NCI-H1417 treated with DMSO at 0.1 percent for 48 hours (cell line): ENCODE measurements around the gene ITGAE.
"Not testable (repeated sequence)": the region's sequence is repeated elsewhere in the genome, so short reads cannot be mapped to it uniquely, and the experiment has no call there.

Experiments used
- DNase-seq: peaks from one replicate; lab custom pipeline; 2025; lab: John Stamatoyannopoulos, UW

Gene ITGAE

DNA sequence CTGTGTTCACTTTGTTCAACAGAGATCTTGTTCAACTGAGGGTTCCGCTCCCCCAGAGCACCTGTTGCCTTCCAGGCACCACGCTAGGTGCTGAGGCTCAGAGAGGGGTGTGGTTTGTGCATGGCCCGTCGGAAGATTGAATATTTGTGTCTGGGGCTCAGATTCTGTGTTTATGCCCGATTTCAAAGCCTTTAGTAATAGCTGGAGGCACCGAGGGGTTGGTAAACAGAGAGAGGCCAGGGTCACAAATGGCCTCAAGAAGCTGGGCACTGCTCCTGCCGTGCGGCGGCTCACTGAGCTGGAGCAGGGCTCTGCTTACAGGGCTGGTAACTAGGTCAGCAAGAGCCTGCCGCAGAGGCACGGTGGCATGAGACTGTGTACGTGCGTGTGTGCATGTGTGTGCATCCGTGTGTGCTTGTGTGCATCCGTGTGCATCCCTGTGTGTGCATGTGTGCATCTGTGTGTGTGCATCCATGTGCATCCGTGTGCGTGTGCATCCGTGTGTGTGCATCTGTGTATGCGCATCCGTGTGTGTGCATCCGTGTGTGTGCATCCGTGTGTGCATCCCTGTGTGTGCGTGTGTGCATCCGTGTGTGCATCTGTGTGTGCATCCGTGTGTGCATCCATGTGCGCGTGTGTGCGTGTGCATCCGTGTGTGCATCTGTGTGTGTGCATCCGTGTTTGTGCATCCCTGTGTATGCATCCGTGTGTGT is 5.4 kb downstream of the ITGAE start:
- no peak for DNase-seq

DNA sequence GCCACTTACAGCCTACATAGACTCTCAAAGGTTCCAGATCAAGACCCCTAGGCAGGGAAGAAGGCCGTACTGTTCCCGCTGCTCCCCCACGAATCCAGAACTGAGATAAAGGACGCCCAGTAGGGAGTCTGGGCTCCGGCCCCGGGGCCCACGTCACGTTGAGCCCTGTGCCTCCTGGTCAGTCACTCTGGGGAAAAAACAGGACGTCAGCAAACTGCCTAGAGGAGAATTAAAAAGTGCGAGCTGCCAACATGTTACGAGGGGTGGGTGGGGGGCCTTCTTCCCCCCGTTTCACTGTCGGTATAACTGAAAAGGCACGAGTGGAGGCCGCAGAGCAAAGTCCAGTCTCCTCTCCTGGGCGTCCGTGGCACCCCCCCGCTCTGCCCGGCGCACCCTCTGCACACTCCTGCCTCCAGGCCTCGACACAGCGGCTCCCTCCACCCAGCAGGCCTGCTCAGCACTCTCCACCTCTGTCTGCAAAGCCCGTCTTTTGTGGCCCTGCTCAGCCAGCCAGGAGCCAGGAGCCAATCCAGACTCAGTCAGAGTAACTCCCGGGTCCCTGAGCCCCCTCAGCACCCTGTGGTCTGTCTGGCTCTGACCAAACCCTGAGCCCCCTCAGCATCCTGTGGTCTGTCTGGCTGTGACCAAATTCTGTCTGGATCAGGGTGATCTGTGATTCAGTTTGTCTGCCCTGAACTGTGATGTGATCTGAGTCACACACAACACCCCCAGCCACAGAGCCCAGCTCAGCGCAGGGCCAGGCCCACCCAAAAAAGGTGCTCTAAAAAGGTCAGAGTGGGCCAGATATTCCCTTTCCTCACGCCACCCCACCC is 6.2 kb downstream of the ITGAE start:
- no peak for DNase-seq

GRCh38 chr17:3794152-3794551 is 6.8 kb downstream of the ITGAE start:
- DNase-seq: not testable (repeated sequence)

DNA sequence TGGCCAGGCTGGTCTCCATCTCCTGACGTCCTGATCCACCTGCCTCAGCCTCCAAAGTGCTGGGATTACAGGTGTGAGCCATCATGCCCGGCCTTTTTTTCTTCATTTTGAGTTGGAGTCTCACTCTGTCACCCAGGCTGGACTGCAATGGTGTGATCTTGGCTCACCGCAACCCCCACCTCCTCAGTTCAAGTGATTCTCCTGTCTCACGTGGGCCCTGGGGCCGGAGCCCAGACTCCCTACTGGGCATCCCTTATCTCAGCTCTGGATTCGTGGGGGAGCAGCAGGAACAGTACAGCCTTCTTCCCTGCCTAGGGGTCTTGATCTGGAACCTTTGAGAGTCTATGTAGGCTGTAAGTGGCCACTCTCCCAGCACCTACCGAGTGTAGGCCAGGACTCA is 7.7 kb downstream of the ITGAE start:
- DNase-seq: not testable (repeated sequence)

- no peak for DNase-seq
Measured at GRCh38 chr17:3792481-3792880, 8.5 kb downstream of the ITGAE start.

- no peak for DNase-seq
Measured at GRCh38 chr17:3788200-3788599, 12.8 kb downstream of the ITGAE start.

DNA sequence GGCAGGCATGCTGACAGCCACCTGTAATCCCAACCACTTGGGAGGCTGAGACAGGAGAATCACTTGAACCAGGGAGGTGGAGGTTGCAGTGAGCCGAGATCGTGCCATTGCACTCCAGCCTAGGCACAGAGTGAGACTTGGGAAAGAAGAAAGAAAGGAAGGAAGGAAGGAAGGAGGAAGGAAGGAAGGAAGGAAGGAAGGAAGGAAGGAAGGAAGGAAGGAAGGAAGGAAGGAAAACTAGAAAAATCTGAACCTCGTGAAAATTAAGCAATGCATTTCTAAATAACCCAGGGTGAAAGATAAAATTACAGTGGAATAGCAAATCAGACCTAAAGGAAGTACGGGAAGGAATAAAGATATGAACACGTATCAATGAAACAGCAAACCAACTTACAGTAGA is 15.7 kb downstream of the ITGAE start:
- DNase-seq: not testable (repeated sequence)

DNA sequence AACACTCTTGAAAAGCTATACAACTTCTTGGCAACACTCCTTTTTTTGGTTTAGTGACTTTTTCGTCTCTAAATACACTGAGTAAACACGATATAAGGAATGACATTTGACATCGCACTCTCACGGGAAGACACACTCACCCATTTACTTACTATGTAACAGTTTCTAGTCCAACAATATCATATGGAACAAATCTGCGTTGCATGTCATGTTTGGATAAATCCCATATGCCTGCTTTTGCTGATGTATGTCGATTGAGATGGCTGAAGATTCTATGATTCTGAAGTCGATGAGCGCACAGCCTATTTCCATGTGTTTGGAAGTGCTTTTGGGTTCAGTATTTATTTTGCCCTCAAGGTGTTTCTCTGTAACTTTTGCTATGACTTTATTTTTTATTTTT is 18.2 kb downstream of the ITGAE start:
- DNase-seq: no peak

DNA sequence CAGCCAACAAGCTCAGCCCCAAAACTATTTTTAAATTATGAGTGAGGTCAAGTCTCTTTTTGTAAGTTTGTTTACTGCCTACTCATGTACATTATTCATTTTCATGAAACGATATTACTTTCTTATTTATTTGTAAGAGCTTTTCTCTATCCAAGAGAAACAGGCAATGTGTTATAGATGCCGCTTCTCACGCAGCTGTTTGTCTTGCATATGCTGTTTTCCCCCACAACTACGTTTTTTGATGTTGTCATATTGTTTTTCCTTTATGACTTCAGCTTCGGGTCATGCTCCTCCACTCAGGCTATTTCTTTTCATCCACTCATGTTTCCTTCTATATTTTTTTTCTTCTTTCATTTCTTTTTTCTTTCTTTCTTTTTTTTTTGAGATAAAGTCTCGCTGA is 20.0 kb downstream of the ITGAE start:
- no peak for DNase-seq

- DNase-seq: no peak
Measured at GRCh38 chr17:3777366-3778120, 23.4 kb downstream of the ITGAE start.

DNA sequence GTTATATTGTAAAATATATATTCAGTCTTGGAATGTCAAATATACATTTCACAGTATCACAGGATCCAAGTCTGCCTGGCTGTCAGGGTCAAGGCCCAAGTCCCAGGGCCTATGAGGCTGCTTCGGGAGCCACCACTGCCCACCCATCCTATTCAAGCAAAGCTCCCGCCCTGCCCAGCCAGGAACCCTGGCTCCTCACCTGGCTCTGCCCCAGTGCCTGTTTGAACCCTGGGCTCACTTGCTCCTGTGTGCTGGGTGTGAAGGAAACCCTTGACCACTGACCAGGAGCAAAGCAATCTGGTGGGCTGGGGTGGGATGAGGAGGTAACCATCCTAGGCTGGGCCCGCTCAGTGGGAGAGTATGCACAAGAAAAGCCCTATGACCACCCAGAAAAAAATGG is 27.0 kb downstream of the ITGAE start:
- DNase-seq: no peak

DNA sequence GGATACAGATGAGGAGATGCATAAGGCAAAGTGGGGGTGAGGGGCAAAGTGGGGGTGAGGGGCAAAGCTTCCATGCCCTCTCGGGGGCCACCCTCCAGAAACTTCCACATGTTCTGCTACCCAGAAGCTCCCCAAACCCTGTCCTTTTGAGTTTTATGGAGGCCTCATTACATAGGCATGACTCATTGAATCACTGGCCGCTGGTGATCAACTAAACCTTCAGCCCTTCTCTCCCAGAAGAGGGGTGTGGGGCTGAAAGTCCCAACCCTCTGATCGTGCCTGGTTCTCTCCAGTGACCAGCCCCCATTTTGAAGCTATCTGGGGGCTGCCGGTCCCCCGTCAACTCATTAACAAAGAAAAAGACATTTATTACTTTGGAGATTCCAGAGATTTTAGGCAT is 27.5 kb downstream of the ITGAE start:
- DNase-seq: no peak

- DNase-seq: no peak
Measured at GRCh38 chr17:3772764-3773163, 28.2 kb downstream of the ITGAE start.

GRCh38 chr17:3771140-3771539 is 29.8 kb downstream of the ITGAE start:
- DNase-seq: no peak

GRCh38 chr17:3770466-3770865 is 30.5 kb downstream of the ITGAE start:
- DNase-seq: no peak

GRCh38 chr17:3768769-3769168 is 32.2 kb downstream of the ITGAE start:
- no peak for DNase-seq

- DNase-seq: no peak
Measured at GRCh38 chr17:3768341-3768740, 32.6 kb downstream of the ITGAE start.

- DNase-seq: no peak
Measured at GRCh38 chr17:3766779-3767178, 34.2 kb downstream of the ITGAE start.

DNA sequence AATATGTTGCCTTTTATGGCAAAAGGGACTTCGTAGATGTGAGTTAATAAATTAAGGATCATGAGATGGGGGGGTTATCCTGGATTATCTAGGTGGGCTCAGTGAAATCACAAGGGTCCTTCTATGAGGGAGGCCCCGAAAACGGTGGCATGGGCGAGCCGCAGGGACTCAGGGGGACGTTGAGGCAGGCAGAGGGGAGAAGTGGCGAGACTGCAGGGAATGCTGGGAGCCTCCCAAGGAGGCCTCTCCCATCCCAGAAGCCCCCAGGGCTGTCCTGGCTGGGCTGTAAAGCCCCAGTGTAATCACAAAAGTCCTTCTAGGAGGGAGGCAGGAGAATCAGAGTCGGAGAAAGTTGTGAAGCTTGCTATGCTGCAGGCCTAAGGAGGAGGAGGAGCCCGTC is 35.0 kb downstream of the ITGAE start:
- no peak for DNase-seq

GRCh38 chr17:3763777-3764170 is 37.2 kb downstream of the ITGAE start:
- no peak for DNase-seq

- no peak for DNase-seq
Measured at GRCh38 chr17:3762922-3763776, 37.8 kb downstream of the ITGAE start.

GRCh38 chr17:3761918-3762380 is 39.0 kb downstream of the ITGAE start:
- no peak for DNase-seq
